Right lobe of liver (tissue), 6 donors: ENCODE measurements around the gene SLC7A9. TPM values are rescaled to one million over a fixed set of nuclear protein-coding genes. Genes with fewer than 3 reads are reported as not detected.

Experiments
- ATAC-seq, 4 donors: fragments of 200-7000 bp; cut with Tn5 transposase; one replicate each; pipeline ENCODE4 v1.9.1; 2020; ENCODE audit warnings: mild to moderate bottlenecking in 4 of 4, moderate library complexity in 4 of 4
- DNase-seq, 3 donors: peaks; one replicate each; pipeline ENCODE4 v3.0.0-alpha.2; 2020
- H3K27ac ChIP-seq, 3 donors: fragments of 200-600 bp; one replicate each; pipeline ENCODE4 v1.8.0; 2022
- H3K27me3 ChIP-seq, 2 donors: fragments of 200-600 bp; one replicate each; pipeline ENCODE4 v1.8.0; 2022
- H3K36me3 ChIP-seq, 4 donors: fragments of 200-600 bp; sonication (generic) in 1 of 4; one replicate each; pipeline versions ENCODE4 v1.5.1 to v1.8.0; 2017 to 2022; ENCODE audit warnings: control low read depth in 1 of 4
- H3K4me1 ChIP-seq, 4 donors: fragments of 200-600 bp; sonication (generic) in 1 of 4; one replicate each; pipeline versions ENCODE4 v1.5.1 to v1.8.0; 2017 to 2022; ENCODE audit warnings: control low read depth in 1 of 4
- H3K4me3 ChIP-seq, 3 donors: fragments of 200-600 bp; one replicate each; pipeline ENCODE4 v1.8.0; 2022
- H3K9me3 ChIP-seq, 4 donors: fragments of 200-600 bp; sonication (generic) in 1 of 4; one replicate each; pipeline versions ENCODE4 v1.5.1 to v1.8.0; 2017 to 2022; ENCODE audit warnings: control low read depth in 1 of 4
- POLR2A ChIP-seq: fragments of 450-650 bp; IDR thresholded peaks from one replicate; pipeline ENCODE4 v1.6.1; 2017; ENCODE audit warnings: antibody characterized with exemption, mild to moderate bottlenecking
- WGBS: methylation state at CpG from one replicate; pipeline ENCODE4 v1.1.6; 2018; ENCODE audit warnings: low coverage, low lambda C conversion rate; ENCODE audit not compliant: insufficient coverage; ENCODE audit errors: missing lambda C conversion rate; 5-methylcytosine and 5-hydroxymethylcytosine counted together
- intact Hi-C, 2 donors: fragments of 100-400 bp; cut with DNase I; formaldehyde crosslinking; loops; one replicate each; pipeline versions ENCODE4 v1.11.2 to v1.14.1; 2022
- total RNA-seq, 6 experiments: library from RNA; depleted of rRNA in 2 of 6; stranded (reverse); fragments of >200 nt in 2 of 6; fragmentation: NEBNext Ultra II Directional in 3 of 6; extraction: Animal tissue kit (Norgen Biotek cat#: 25700) in 3 of 6; gene quantifications; one replicate each; pipeline versions ENCODE4 v1.1.0 to v1.2.4, GENCODE V29; 2016 to 2023
- TF ChIP-seq, protein P1 (sequence below), 4 donors: fragments of 200-600 bp in 3 of 4; fragments of 450-650 bp in 1 of 4; IDR thresholded peaks; one replicate each; pipeline versions ENCODE4 v1.5.1 to v1.8.0; 2016 to 2022; ENCODE audit warnings: antibody characterized with exemption in 4 of 4, mild to moderate bottlenecking in 2 of 4
- donor health status: DM: no; HTN: yes; CAD: no.
- donor health status: DM: no; HTN: no; CAD: no.
- donor health status: DM: no; HTN: no; CAD: no.
- donor health status: DM: no; HTN: yes; CAD: no.
- donor health status: DM: no; HTN: yes; CAD: no.

SLC7A9 gene
- total RNA-seq, 6 experiments from 2014 or later = 10.4 to 15.5 (median 13.5) TPM

DNA sequence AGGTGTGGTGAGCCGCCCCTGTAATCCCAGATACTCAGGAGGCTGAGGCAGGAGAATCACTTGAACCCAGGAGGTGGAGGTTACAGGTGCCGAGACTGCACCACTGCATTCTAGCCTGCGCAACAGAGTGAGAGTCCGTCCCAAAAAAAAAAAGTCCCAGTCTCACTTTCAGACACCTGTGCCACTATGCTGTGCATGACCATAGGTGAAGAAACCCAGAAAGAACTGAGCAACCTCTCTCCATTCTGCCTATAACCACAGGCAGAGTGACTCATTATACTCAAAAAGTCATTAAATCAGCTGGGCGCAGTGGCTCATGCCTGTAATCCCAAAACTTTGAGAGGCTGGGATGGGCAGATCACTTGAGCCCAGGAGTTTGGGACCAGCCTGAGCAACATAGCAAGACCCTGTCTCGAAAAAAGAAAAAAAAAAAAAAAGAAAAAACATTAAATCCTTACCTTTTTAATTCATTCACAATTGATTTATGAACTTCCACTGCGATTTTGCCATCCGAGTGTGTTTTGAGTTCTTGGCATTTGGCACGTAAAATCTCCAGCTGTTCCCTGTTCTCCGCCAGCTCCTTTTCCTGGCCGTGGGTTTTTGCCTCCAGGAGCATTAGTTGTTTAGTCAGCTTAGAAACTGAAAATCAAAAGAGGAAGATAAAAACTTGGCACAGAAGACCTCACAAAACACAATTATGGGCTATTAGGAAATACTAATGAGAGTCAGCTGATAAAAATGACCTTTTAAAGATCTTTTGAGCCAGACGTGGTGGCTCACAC lies 45.5 kb upstream of the SLC7A9 start:
- Histone ChIP-seq H3K27ac (no peak overlapping the region), H3K4me3 (no peak overlapping the region), H3K4me1 (no peaks in the 10 kb centered on the region), H3K27me3 (no peaks in the 10 kb centered on the region), H3K36me3 (no peaks in the 10 kb centered on the region), H3K9me3 (no peaks in the 10 kb centered on the region)
- TF ChIP-seq POLR2A = no peak
- TF ChIP-seq, protein P1, sequence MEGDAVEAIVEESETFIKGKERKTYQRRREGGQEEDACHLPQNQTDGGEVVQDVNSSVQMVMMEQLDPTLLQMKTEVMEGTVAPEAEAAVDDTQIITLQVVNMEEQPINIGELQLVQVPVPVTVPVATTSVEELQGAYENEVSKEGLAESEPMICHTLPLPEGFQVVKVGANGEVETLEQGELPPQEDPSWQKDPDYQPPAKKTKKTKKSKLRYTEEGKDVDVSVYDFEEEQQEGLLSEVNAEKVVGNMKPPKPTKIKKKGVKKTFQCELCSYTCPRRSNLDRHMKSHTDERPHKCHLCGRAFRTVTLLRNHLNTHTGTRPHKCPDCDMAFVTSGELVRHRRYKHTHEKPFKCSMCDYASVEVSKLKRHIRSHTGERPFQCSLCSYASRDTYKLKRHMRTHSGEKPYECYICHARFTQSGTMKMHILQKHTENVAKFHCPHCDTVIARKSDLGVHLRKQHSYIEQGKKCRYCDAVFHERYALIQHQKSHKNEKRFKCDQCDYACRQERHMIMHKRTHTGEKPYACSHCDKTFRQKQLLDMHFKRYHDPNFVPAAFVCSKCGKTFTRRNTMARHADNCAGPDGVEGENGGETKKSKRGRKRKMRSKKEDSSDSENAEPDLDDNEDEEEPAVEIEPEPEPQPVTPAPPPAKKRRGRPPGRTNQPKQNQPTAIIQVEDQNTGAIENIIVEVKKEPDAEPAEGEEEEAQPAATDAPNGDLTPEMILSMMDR (IDR thresholded peaks at IDR 0.05) = no peak
- no peak for DNase-seq
- intact Hi-C loops = no loop called here
- WGBS = 83% methylated on average over 11 of the region's 12 CpGs
- no peak for ATAC-seq

DNA sequence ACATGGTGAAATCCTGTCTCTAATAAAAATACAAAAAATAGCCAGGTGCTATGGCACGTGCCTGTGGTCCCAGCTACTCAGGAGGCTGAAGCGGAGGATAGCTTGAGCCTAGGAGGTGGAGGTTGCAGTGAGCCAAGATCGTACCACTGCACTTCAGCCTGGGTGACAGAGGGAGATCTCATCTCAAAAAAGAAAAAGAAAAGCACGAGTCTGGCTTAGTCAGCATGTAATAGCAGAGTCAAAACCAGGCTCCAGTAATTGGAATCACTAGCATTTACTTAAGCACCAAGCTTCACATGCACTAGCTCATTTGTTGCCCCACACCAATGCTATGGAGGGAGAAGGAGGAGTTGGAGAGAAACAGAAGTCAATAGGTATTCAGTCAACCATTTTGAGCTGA lies 41.9 kb upstream of the SLC7A9 start:
- H3K4me1 ChIP-seq = no peaks in the 10 kb centered on the region
- 88% methylated on average over 4 of the region's 4 CpGs for WGBS
- H3K4me3 ChIP-seq = no peak overlapping the region
- no peaks in the 10 kb centered on the region for H3K27me3 ChIP-seq
- DNase-seq (no peak), ATAC-seq (no peak)
- H3K27ac ChIP-seq = no peak overlapping the region
- intact Hi-C loops = no loop called here
- TF ChIP-seq, protein P1 (IDR thresholded peaks at IDR 0.05) = no peak
- TF ChIP-seq POLR2A = no peak
- H3K36me3 ChIP-seq = no peaks in the 10 kb centered on the region
- no peaks in the 10 kb centered on the region for H3K9me3 ChIP-seq

DNA sequence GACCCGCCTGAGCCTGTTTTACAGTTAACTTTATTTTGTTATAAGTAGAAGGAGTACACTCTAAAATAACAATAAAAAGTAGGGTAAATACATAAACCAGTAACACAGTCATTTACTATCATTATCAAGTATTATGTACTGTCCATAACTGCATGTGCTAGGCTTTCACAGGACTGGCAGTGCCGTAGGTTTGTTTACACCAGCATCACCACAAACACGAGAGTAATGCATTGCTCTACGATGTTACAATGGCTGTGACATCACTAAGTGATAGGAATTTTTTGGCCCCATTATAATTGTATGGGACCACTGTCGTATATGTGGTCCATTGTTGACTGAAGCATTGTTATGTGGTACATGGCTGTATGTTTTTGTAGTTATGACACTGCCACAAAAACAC lies 41.3 kb upstream of the SLC7A9 start:
- Histone ChIP-seq H3K36me3 (no peaks in the 10 kb centered on the region), H3K27ac (no peak overlapping the region), H3K9me3 (no peaks in the 10 kb centered on the region), H3K4me3 (no peak overlapping the region), H3K27me3 (no peaks in the 10 kb centered on the region), H3K4me1 (no peaks in the 10 kb centered on the region)
- intact Hi-C loops = no loop called here
- DNase-seq = no peak
- no peak for ATAC-seq
- 98% methylated on average over 5 of the region's 5 CpGs for WGBS
- TF ChIP-seq, protein P1 (IDR thresholded peaks at IDR 0.05) = no peak
- no peak for TF ChIP-seq POLR2A

DNA sequence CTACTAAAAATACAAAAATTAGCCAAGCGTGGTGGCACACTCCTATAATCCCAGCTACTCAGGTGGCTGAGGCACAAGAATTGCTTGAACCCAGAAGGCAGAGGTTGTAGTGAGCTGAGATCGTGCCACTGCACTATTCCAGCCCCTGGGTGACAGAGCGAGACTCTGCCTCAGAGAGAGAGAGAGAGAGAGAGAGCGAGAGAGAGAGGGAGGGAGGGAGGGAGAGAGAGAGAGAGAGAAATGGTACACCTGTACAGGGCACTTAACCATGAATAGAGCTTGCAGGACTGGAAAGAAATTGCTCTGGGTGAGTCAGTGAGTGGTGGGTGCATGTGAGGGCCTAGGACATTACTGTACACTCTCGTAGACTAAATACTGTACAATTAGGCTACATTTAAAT lies 40.5 kb upstream of the SLC7A9 start:
- Histone ChIP-seq H3K27me3 (no peaks in the 10 kb centered on the region), H3K36me3 (no peaks in the 10 kb centered on the region), H3K9me3 (no peaks in the 10 kb centered on the region), H3K4me3 (no peak overlapping the region), H3K27ac (no peak overlapping the region), H3K4me1 (no peaks in the 10 kb centered on the region)
- TF ChIP-seq POLR2A = no peak
- TF ChIP-seq, protein P1 (IDR thresholded peaks at IDR 0.05) = no peak
- WGBS = 95% methylated on average over 5 of the region's 5 CpGs
- ATAC-seq (no peak), DNase-seq (no peak)
- intact Hi-C loops = no loop called here
